GM19043 (cell line): Measurements from ENCODE around the gene MVK.

Experiments
- ATAC-seq: cut with Tn5 transposase; IDR thresholded peaks from one replicate; pipeline ENCODE4 v1.9.1; 2021; ENCODE audit warnings: low read depth; ENCODE audit not compliant: unreplicated experiment

Gene MVK

DNA sequence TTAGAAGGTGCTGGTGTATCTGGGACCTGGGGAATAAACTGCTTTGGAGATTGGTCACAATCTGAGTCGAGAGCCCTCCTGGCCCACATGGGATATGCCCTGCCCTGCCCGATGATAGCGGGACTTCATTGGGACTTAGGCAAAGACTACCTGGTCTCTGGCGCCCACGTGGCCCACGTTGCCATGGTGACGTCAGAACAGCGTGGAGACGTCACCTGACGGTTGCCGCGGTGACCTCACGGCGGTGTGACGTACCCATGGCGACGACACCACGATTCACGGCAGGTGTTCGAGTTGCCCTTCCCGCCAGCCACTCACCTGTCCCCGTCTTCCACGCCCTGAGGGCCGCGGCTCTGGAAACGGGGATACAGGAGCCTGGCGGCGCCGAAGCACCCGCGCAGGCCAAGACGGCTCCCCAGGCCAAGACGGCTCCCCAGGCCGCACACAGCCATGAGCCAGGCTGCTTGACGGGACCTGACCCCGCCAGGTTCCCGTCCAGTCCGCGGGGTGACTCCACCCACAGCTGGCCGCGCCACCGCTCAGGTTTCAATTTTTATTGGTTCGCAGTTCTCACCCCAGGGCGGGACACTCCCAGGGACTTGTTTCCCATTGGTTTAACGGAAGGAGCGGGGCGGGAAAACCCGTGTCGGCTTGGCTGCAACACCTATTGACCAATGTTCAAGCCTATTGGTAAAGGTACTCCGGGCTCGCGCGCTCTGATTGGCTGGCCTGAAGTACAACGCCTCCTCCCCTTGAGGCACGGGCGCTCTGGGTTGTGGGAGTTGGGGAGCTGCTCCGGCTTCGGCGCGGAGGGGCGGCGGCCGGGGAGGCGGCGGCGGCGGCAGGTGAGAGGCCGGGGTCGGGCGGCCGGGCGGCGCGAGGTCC lies at the start of gene MVK, which contains the start of gene MMAB:
MVK (plus strand) TSS at position 766 of the 885 bp plus-strand sequence. CDS start 1,029 bp downstream, outside the sequence.
MMAB (minus strand) TSS at position 476 of the 885 bp plus-strand sequence; CDS start at position 452, 24 bp downstream.
- peak; percentile 97 for ATAC-seq

GRCh38 chr12:109524466-109525278 lies 48.9 kb upstream of the MVK start:
- ATAC-seq = no peak

GRCh38 chr12:109525279-109525585 lies 48.4 kb upstream of the MVK start:
- ATAC-seq = no peak

DNA sequence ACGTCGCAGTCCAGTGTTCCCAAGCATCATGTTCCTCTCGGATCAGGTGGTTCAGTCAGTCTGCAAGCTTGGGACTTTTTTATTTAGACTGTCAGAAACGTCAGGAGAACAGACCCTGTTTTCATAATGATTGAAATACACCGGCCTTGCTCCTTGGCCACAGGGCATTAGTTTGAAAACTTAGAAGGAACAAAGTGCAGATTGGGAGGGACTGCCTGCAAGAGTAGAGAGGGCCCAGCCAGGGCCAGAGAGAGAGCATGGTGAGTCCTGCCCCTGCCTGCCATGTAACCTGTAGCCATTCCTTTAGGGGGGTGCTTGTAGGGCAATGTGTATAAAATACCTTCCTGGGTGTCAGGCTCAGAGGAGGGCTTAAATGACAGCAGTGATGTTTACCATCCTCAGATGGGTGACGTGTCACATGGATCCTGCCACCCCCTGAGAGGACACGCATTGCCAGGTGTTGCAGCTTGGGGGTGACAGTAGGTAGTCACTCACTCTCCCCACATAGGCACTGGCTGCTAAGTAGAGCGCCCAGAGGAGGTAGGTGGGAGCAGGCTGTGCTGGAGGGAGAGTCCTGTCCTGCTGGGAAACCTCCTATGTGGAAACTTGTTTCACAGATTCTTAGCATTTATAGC lies 46.0 kb upstream of the MVK start:
- no peak for ATAC-seq

DNA sequence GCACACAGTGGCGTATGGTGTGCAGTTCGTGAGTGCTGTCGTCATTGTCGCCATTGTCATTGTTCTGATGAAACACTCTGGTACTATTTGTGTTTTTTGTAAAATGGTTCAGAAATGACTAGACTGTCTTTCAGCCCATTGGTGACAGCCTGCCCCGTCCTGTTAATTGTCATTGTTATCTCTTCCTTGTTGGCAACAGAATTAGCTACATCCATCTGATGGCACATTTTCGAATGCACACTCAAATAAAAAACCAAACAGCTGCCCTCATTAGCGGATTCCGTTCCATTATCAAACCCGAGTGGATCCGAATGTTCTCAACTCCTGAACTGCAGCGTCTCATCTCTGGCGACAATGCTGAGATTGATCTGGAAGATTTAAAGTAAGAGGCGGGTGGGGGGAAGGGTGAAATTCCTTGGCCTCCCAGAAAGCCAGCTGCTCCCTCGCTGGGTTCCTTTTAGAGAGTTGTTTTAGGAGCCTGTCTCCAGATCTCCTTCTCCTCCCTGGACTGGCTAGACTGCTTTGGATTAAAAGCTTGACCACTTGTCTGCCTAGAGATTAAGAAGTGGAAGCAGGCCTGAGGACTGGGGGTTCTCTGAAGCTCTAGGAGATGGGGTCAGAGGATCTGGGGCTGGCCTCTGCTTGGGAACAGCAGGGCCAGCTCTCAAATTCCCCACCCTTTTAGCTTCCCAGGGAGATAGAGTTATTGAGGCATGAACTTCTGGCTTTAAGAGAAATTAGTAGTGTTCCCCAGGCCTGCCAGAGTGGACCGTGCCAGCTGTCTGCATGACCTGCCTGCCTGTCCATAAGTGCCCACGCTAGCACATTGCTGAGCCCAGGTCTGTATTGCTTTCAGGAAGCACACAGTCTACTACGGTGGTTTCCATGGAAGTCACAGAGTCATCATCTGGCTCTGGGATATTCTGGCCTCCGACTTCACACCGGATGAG lies 43.6 kb upstream of the MVK start:
- no peak for ATAC-seq

GRCh38 chr12:109531411-109531810 lies 42.2 kb upstream of the MVK start:
- ATAC-seq = no peak

- no peak for ATAC-seq
Measured at GRCh38 chr12:109532721-109533486, 40.7 kb upstream of the MVK start.

DNA sequence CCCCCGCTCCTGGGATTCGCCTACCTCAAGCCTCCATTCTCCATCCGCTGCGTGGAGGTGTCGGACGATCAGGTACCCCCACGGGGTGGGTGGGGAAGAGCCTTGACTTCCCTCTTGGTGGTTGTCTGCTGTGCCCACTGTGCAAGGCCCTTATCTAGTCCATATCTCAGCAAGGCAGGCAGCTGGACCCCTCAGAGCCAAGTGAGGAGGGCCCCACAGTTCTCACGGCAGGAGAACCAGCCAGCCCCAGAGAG lies 40.2 kb upstream of the MVK start:
- no peak for ATAC-seq

DNA sequence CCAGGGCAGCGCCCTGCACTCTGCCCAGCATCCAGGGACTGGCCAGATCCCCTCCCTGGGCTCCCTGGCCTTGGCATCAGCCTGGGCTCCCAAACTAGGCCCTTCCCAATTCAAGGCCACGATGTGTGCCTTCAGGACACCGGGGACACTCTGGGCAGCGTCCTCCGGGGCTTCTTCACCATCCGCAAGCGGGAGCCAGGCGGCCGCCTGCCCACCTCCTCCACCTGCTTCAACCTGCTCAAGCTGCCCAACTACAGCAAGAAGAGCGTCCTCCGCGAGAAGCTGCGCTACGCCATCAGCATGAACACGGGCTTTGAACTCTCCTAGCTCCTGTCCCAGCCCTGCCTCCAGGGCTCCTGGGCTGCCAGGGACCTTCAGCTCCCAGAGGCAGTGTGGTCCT lies 39.1 kb upstream of the MVK start:
- ATAC-seq = no peak

GRCh38 chr12:109535231-109535862 lies 38.2 kb upstream of the MVK start:
- ATAC-seq = no peak

- no peak for ATAC-seq
Measured at GRCh38 chr12:109535863-109536250, 37.7 kb upstream of the MVK start.

DNA sequence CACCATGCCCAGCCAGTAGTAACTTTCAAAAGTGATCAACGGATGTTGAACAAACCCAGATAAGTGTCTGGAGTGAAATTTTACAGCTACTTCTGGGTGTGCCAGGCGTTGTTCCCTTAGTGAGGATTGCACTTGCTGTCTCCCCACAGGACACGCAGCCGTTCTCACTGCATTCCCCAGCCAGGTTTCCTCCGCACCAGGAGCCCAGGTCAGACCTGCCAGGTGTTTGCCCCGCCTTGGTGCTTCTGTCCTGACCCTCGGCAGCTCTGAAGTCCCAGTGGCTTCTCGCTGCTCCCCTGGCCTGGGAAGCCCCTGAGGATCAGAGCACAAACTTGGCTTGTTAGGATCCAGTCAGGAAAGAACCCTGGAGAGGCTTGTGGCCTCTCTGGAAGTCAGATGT lies 36.5 kb upstream of the MVK start:
- no peak for ATAC-seq

GRCh38 chr12:109538191-109538863 lies 35.3 kb upstream of the MVK start:
- ATAC-seq = no peak

- ATAC-seq = no peak
Measured at GRCh38 chr12:109539508-109539907, 34.1 kb upstream of the MVK start.

DNA sequence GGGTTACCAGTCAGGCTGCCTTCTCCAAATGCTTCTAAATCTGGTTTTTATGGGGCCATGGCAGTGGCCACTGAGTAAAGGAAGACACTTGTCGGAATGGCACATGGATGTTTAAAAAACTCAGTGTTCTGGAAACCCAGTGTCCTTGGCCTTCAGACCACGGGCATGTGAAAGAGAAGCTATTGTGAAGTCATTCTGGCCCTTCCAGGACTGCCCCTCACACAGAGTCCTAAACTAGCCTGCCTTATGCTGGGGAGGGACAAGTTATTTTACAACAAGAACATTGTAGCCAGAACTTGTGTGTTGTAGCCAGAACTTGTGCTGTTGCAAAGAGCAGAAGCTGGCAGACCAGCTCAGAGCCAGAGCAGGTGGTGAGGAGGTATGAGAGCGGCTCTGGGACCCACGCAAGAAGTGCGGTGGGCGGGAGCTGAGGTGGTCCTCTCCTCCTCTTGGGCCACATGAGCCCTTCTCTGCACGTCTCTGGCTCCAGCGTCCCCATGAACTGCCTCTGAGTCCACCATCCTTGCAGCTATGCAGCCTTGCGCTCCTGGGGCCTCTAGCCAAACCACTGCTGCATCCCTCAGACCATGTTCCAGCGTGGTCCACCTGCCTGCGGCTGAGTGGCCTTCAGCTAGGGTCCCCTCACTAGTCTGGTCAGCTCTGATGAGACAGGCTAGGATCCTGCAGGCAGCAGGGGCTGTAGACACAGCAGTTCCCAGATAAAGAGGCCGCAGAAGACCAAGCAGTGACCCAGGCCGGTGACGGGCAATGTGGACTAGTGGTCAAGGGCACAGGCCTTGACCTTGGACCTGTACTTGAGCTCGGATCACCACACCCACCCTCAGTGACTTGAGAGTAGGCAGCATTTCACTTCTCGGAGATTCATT lies 32.8 kb upstream of the MVK start:
- no peak for ATAC-seq

DNA sequence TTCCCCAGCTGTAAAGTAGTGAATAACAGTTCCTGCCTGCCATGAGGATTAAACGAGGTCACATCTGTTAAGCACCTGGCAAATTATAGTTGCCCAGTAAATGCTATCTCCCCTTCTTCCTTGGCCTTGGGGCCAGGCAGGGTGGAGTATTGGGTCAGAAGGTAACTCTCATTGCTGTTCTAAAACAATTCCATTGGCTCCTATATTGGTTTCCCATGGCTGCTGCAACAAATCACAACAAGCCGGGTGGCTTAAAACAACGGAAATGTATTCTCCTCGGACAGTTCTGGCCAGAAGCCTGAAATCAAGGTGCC lies 32.2 kb upstream of the MVK start:
- no peak for ATAC-seq

GRCh38 chr12:109542014-109542413 lies 31.6 kb upstream of the MVK start:
- ATAC-seq = no peak

- ATAC-seq = no peak
Measured at GRCh38 chr12:109542876-109543275, 30.7 kb upstream of the MVK start.
